Left lung (tissue), 10 donors: Measurements from ENCODE around the gene CPAMD8. TPM values are rescaled to one million over a fixed set of nuclear protein-coding genes. Genes with fewer than 3 reads are reported as not detected.

Experiments
- ATAC-seq: fragments of 200-7000 bp; cut with Tn5 transposase; one replicate; pipeline ENCODE4 v1.9.1; 2020; ENCODE audit warnings: moderate library complexity
- DNase-seq, 4 donors: peaks; one replicate each; pipeline ENCODE4 v3.0.0-alpha.2; 2013 to 2020
- H3K27ac ChIP-seq, 2 donors: fragments of 200-600 bp; sonication (generic) in 1 of 2; one replicate each; pipeline versions ENCODE4 v1.5.0 to v1.8.0; 2020 to 2021
- H3K27me3 ChIP-seq, 2 donors: fragments of 200-600 bp; sonication (generic) in 1 of 2; one replicate each; pipeline versions ENCODE4 v1.5.0 to v1.8.0; 2020 to 2021
- H3K36me3 ChIP-seq, 2 donors: fragments of 200-600 bp; sonication (generic) in 1 of 2; one replicate each; pipeline versions ENCODE4 v1.5.0 to v1.8.0; 2020 to 2021
- H3K4me1 ChIP-seq, 2 donors: fragments of 200-600 bp; one replicate each; pipeline ENCODE4 v1.8.0; 2021
- H3K4me3 ChIP-seq, 2 donors: fragments of 200-600 bp; sonication (generic) in 1 of 2; one replicate each; pipeline versions ENCODE4 v1.5.0 to v1.8.0; 2020 to 2021; ENCODE audit warnings: mild to moderate bottlenecking in 1 of 2
- H3K9me3 ChIP-seq, 2 donors: fragments of 200-600 bp; sonication (generic) in 1 of 2; one replicate each; pipeline versions ENCODE4 v1.5.0 to v1.8.0; 2020 to 2021
- CTCF ChIP-seq, 2 donors: fragments of 200-600 bp; sonication (generic) in 1 of 2; IDR thresholded peaks; one replicate each; pipeline versions ENCODE4 v1.5.0 to v1.8.0; 2021; ENCODE audit warnings: antibody characterized with exemption in 2 of 2
- intact Hi-C, 2 donors: fragments of 100-400 bp; cut with DNase I; formaldehyde crosslinking; loops; one replicate each; pipeline versions ENCODE4 v1.11.2 to v1.14.2; 2022
- polyA plus RNA-seq, 6 donors: library from polyadenylated mRNA; unstranded; fragments of 120-200 nt; gene quantifications; one replicate each; pipeline ENCODE4 v1.2.1, GENCODE V29; 2013; ENCODE audit not compliant: insufficient read length in 6 of 6
- total RNA-seq, 2 donors: library from RNA; stranded (reverse); fragmentation: NEBNext Ultra II Directional; extraction: Animal tissue kit (Norgen Biotek cat#: 25700); gene quantifications; one replicate each; pipeline ENCODE4 v1.2.1, GENCODE V29; 2021
- donor health status: DM: no; HTN: yes; CAD: no.
- donor health status: DM: no; HTN: no; CAD: no.

Gene CPAMD8
- total and polyA plus RNA-seq, 8 donors = 13.1 to 79.9 (median 64.8) TPM

GRCh38 chr19:16887353-16888265 lies 139.0 kb downstream of the CPAMD8 start:
- peaks cover 0 to 30% of the 10 kb centered on the region in 2 donors for H3K27me3 ChIP-seq
- peak overlapping the region; percentile 69 to 80 for H3K27ac ChIP-seq
- TF ChIP-seq CTCF (IDR thresholded peaks at IDR 0.05) = no peak
- peaks cover 0 to 8% of the 10 kb centered on the region in 2 donors for H3K9me3 ChIP-seq
- DNase-seq = no peak
- intact Hi-C loops = no loop called here
- H3K4me1 ChIP-seq = peaks cover 0 to 26% of the 10 kb centered on the region in 2 donors
- H3K36me3 ChIP-seq = no peaks in the 10 kb centered on the region
- ATAC-seq = no peak
- no peak overlapping the region for H3K4me3 ChIP-seq

- H3K4me3 ChIP-seq = no peak overlapping the region
- peaks cover 0 to 30% of the 10 kb centered on the region in 2 donors for H3K27me3 ChIP-seq
- intact Hi-C loops = no loop called here
- H3K9me3 ChIP-seq = peaks cover 0 to 20% of the 10 kb centered on the region in 2 donors
- DNase-seq = peak in 3 of 4 donors; percentile 47 to 84 (median 75)
- peak; percentile 78 for ATAC-seq
- H3K4me1 ChIP-seq = peaks cover 0 to 23% of the 10 kb centered on the region in 2 donors
- H3K36me3 ChIP-seq = no peaks in the 10 kb centered on the region
- no peak for TF ChIP-seq CTCF (IDR thresholded peaks at IDR 0.05)
- peak overlapping the region; percentile 69 to 80 for H3K27ac ChIP-seq
These were observed 140.2 kb downstream of the CPAMD8 start for GRCh38 chr19:16886305-16886880.

- Histone ChIP-seq H3K4me1 (peaks cover 0 to 23% of the 10 kb centered on the region in 2 donors), H3K36me3 (peaks cover 0 to 4% of the 10 kb centered on the region in 2 donors), H3K27ac (peak overlapping the region in 1 of 2 donors; percentile 80), H3K9me3 (peaks cover 0 to 31% of the 10 kb centered on the region in 2 donors), H3K27me3 (peaks cover 0 to 30% of the 10 kb centered on the region in 2 donors), H3K4me3 (no peak overlapping the region)
- intact Hi-C loops = no loop called here
- ATAC-seq (no peak), DNase-seq (no peak)
- no peak for TF ChIP-seq CTCF (IDR thresholded peaks at IDR 0.05)
These were observed 141.4 kb downstream of the CPAMD8 start for GRCh38 chr19:16885166-16885565.

- H3K9me3 ChIP-seq = peaks cover 0 to 36% of the 10 kb centered on the region in 2 donors
- H3K36me3 ChIP-seq = peaks cover 0 to 20% of the 10 kb centered on the region in 2 donors
- peaks cover 0 to 18% of the 10 kb centered on the region in 2 donors for H3K4me1 ChIP-seq
- no peak overlapping the region for H3K27ac ChIP-seq
- no peak overlapping the region for H3K4me3 ChIP-seq
- no peak for DNase-seq
- intact Hi-C loops = no loop called here
- no peak for ATAC-seq
- H3K27me3 ChIP-seq = peaks cover 0 to 16% of the 10 kb centered on the region in 2 donors
- no peak for TF ChIP-seq CTCF (IDR thresholded peaks at IDR 0.05)
These were observed 143.1 kb downstream of the CPAMD8 start for GRCh38 chr19:16883522-16883921.

GRCh38 chr19:16882146-16882545 lies 144.5 kb downstream of the CPAMD8 start:
- H3K27me3 ChIP-seq = peaks cover 0 to 2% of the 10 kb centered on the region in 2 donors
- peaks cover 0 to 36% of the 10 kb centered on the region in 2 donors for H3K9me3 ChIP-seq
- peaks cover 2 to 34% of the 10 kb centered on the region in 2 donors for H3K36me3 ChIP-seq
- intact Hi-C loops = no loop called here
- no peak for TF ChIP-seq CTCF (IDR thresholded peaks at IDR 0.05)
- peaks cover 0 to 5% of the 10 kb centered on the region in 2 donors for H3K4me1 ChIP-seq
- no peak for DNase-seq
- no peak for ATAC-seq
- H3K27ac ChIP-seq = no peak overlapping the region
- H3K4me3 ChIP-seq = no peak overlapping the region
